ENCODE data around the gene YIPF3. TPM values are rescaled to one million over a fixed set of nuclear protein-coding genes. Genes with fewer than 3 reads are reported as not detected.

The YIPF3 gene
- polyA plus RNA-seq, 1 donor (not counting 4 experiments of a cell fraction or from before 2014, with no cell fraction given): 136 TPM

DNA sequence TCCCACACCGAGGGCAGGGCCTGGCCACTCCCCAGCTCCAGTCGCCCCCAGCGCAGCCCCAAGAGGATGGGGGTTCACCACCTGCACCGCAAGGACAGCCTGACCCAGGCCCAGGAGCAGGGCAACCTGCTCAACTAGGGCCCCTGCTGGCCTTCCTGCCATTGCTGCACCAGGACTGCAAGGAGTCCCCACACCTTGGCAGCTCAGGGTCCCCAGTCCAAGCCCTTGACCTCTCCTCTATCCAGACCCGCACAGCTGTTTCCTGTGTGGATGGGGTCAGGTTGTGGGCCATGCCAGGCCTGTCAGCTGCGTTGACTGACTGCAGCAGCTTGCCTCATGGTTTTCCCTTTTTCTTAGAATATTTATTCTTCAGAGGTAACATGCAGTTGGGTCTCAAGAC lies 11.0 kb downstream of the YIPF3 start:
- H3K4me2 ChIP-seq (ENCODE audit: control insufficient read depth, extremely low read depth, insufficient read depth, low read depth, low read length): no peak overlapping the region
- H2AFZ ChIP-seq (ENCODE audit: control insufficient read depth, low read length): no peak overlapping the region
- H3K27me3 ChIP-seq (ENCODE audit: control insufficient read depth, extremely low read depth, insufficient read depth, low read length): peaks cover 10% of the 10 kb centered on the region
- H3K9ac ChIP-seq (ENCODE audit: control insufficient read depth, extremely low read depth, insufficient read depth, low read length): no peak overlapping the region
- no peak overlapping the region for H3K4me3 ChIP-seq (ENCODE audit: control insufficient read depth in 2 of 3, extremely low read depth in 1 of 3, insufficient read depth in 2 of 3, low read depth in 1 of 3, low read length in 3 of 3)
- TF ChIP-seq EZH2 (IDR thresholded peaks at IDR 0.05; ENCODE audit: low read length) (no peak), CTCF (optimal IDR thresholded peaks at IDR 0.05 in 1 of 3, IDR thresholded peaks at IDR 0.05 in 1 of 3, conservative IDR thresholded peaks at IDR 0.05 in 1 of 3; ENCODE audit: extremely low read depth in 1 of 3, insufficient read depth in 2 of 3, low read length in 3 of 3) (no peak)
- no peaks in the 10 kb centered on the region for H3K9me1 ChIP-seq (ENCODE audit: control insufficient read depth, extremely low read depth, insufficient read depth, low read length)
- DNase-seq (ENCODE audit: low read depth, low spot score) (no peak), FAIRE-seq (no peak)
- H3K9me3 ChIP-seq (ENCODE audit: control insufficient read depth, low read depth, low read length): no peaks in the 10 kb centered on the region
- no peak overlapping the region for H3K27ac ChIP-seq (ENCODE audit: control insufficient read depth, insufficient read depth, low read length)
- peaks cover 14% of the 10 kb centered on the region for H3K4me1 ChIP-seq (ENCODE audit: control insufficient read depth, extremely low read depth, insufficient read depth, low read length)
- H3K36me3 ChIP-seq (ENCODE audit: control insufficient read depth in 2 of 2, extremely low read depth in 1 of 2, insufficient read depth in 2 of 2, low read length in 2 of 2): peaks cover 27 to 31% of the 10 kb centered on the region in 2 experiments
- no peaks in the 10 kb centered on the region for H4K20me1 ChIP-seq (ENCODE audit: control insufficient read depth, extremely low read depth, insufficient read depth, low read length)
- H3K79me2 ChIP-seq (ENCODE audit: control insufficient read depth, insufficient read depth, low read length): no peaks in the 10 kb centered on the region
- dilution Hi-C loops (cut with MboI; ENCODE audit: extremely low pct_ligation_motif_present, low sequenced_read_pairs): no loop called here

DNA sequence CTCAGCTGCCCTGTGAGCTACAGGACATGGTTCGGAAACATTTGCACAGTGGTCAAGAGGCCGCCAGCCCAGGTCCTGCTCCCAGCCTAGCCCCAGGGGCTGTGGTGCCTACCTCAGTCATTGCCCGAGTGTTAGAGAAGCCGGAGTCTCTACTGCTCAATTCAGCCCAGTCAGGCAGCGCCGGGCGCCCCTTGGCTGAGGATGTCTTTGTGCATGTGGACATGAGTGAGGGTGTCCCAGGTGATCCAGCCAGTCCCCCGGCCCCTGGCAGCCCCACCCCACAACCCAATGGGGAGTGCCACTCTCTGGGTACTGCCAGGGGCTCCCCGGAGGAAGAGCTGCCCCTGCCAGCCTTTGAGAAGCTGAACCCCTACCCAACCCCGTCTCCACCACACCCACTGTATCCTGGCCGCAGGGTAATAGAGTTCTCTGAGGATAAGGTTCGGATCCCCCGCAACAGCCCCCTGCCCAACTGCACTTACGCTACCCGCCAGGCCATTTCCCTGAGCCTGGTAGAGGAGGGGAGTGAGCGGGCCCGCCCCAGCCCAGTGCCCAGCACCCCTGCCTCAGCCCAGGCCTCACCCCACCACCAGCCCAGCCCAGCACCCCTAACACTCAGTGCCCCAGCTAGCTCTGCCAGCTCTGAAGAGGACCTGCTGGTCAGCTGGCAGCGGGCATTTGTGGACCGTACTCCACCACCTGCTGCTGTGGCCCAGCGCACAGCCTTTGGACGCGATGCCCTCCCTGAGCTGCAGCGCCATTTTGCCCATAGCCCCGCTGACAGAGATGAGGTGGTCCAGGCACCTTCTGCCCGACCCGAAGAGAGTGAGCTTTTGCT lies 11.8 kb downstream of the YIPF3 start:
- dilution Hi-C loops (cut with MboI; ENCODE audit: extremely low pct_ligation_motif_present, low sequenced_read_pairs): no loop called here
- Histone ChIP-seq H3K4me2 (ENCODE audit: control insufficient read depth, extremely low read depth, insufficient read depth, low read depth, low read length) (no peak overlapping the region), H3K9ac (ENCODE audit: control insufficient read depth, extremely low read depth, insufficient read depth, low read length) (no peak overlapping the region), H3K79me2 (ENCODE audit: control insufficient read depth, insufficient read depth, low read length) (no peaks in the 10 kb centered on the region), H2AFZ (ENCODE audit: control insufficient read depth, low read length) (no peak overlapping the region), H3K27me3 (ENCODE audit: control insufficient read depth, extremely low read depth, insufficient read depth, low read length) (peaks cover 10% of the 10 kb centered on the region), H3K9me1 (ENCODE audit: control insufficient read depth, extremely low read depth, insufficient read depth, low read length) (no peaks in the 10 kb centered on the region), H4K20me1 (ENCODE audit: control insufficient read depth, extremely low read depth, insufficient read depth, low read length) (no peaks in the 10 kb centered on the region), H3K36me3 (ENCODE audit: control insufficient read depth in 2 of 2, extremely low read depth in 1 of 2, insufficient read depth in 2 of 2, low read length in 2 of 2) (peaks cover 33 to 37% of the 10 kb centered on the region in 2 experiments), H3K4me1 (ENCODE audit: control insufficient read depth, extremely low read depth, insufficient read depth, low read length) (peaks cover 9% of the 10 kb centered on the region), H3K4me3 (ENCODE audit: control insufficient read depth in 2 of 3, extremely low read depth in 1 of 3, insufficient read depth in 2 of 3, low read depth in 1 of 3, low read length in 3 of 3) (no peak overlapping the region), H3K9me3 (ENCODE audit: control insufficient read depth, low read depth, low read length) (no peaks in the 10 kb centered on the region), H3K27ac (ENCODE audit: control insufficient read depth, insufficient read depth, low read length) (no peak overlapping the region)
- DNase-seq (ENCODE audit: low read depth, low spot score) (no peak), FAIRE-seq (no peak)
- TF ChIP-seq EZH2 (IDR thresholded peaks at IDR 0.05; ENCODE audit: low read length): no peak
- no peak for TF ChIP-seq CTCF (optimal IDR thresholded peaks at IDR 0.05 in 1 of 3, IDR thresholded peaks at IDR 0.05 in 1 of 3, conservative IDR thresholded peaks at IDR 0.05 in 1 of 3; ENCODE audit: extremely low read depth in 1 of 3, insufficient read depth in 2 of 3, low read length in 3 of 3)
